IPS-18c (cell line): Measurements from ENCODE around the gene RAC2.

Source experiments
- H3K4me3 ChIP-seq: 2 replicates; pipeline ENCODE4 v1.7.0; 2013; ENCODE audit warnings: low read depth, mild to moderate bottlenecking, low read length, moderate library complexity; ENCODE audit not compliant: insufficient read depth
- H3K9me3 ChIP-seq: one replicate; pipeline ENCODE4 v1.6.1; 2013; ENCODE audit warnings: mild to moderate bottlenecking, low read length, moderate library complexity; ENCODE audit not compliant: control insufficient read depth, insufficient read depth

RAC2 gene

GRCh38 chr22:37218771-37219411, 25.2 kb downstream of the RAC2 start:
- Histone ChIP-seq H3K9me3 (no peaks in the 10 kb centered on the region), H3K4me3 (no peak overlapping the region)

GRCh38 chr22:37218399-37218770, 25.7 kb downstream of the RAC2 start:
- no peak overlapping the region for H3K4me3 ChIP-seq
- no peaks in the 10 kb centered on the region for H3K9me3 ChIP-seq

GRCh38 chr22:37215890-37216289, 28.2 kb downstream of the RAC2 start:
- Histone ChIP-seq H3K4me3 (no peak overlapping the region), H3K9me3 (no peaks in the 10 kb centered on the region)

- H3K9me3 ChIP-seq: no peaks in the 10 kb centered on the region
- H3K4me3 ChIP-seq: no peak overlapping the region
Observed at GRCh38 chr22:37214731-37215030, 29.4 kb downstream of the RAC2 start.

GRCh38 chr22:37213941-37214730, 29.9 kb downstream of the RAC2 start:
- H3K4me3 ChIP-seq: no peak overlapping the region
- no peaks in the 10 kb centered on the region for H3K9me3 ChIP-seq

GRCh38 chr22:37213218-37213855, 30.7 kb downstream of the RAC2 start:
- no peak overlapping the region for H3K4me3 ChIP-seq

GRCh38 chr22:37212174-37212906, 31.7 kb downstream of the RAC2 start, which contains the start of gene SSTR3:
SSTR3 (minus strand) TSS chr22:37212477; CDS start chr22:37207803, 4,674 bp downstream.
- no peak within 1 kb of the TSS for H3K4me3 ChIP-seq

More at GRCh38 chr22:37213218-37213855, 30.7 kb downstream of the RAC2 start:
- H3K9me3 ChIP-seq: no peaks in the 10 kb centered on the region

GRCh38 chr22:37211866-37212173, 32.2 kb downstream of the RAC2 start:
- H3K4me3 ChIP-seq: no peak overlapping the region
- no peaks in the 10 kb centered on the region for H3K9me3 ChIP-seq

More at GRCh38 chr22:37212174-37212906, 31.7 kb downstream of the RAC2 start, which contains the start of gene SSTR3:
- no peaks in the 10 kb centered on the region for H3K9me3 ChIP-seq

- H3K4me3 ChIP-seq: no peak overlapping the region
- no peaks in the 10 kb centered on the region for H3K9me3 ChIP-seq
Observed at GRCh38 chr22:37211075-37211865, 32.8 kb downstream of the RAC2 start.

GRCh38 chr22:37210041-37210803, 33.8 kb downstream of the RAC2 start:
- no peaks in the 10 kb centered on the region for H3K9me3 ChIP-seq
- H3K4me3 ChIP-seq: no peak overlapping the region

GRCh38 chr22:37209140-37209845, 34.8 kb downstream of the RAC2 start:
- Histone ChIP-seq H3K4me3 (no peak overlapping the region), H3K9me3 (no peaks in the 10 kb centered on the region)

GRCh38 chr22:37208401-37209139, 35.5 kb downstream of the RAC2 start:
- H3K4me3 ChIP-seq: no peak overlapping the region

GRCh38 chr22:37207981-37208380, 36.1 kb downstream of the RAC2 start:
- Histone ChIP-seq H3K9me3 (no peaks in the 10 kb centered on the region), H3K4me3 (no peak overlapping the region)

More at GRCh38 chr22:37208401-37209139, 35.5 kb downstream of the RAC2 start:
- no peaks in the 10 kb centered on the region for H3K9me3 ChIP-seq

GRCh38 chr22:37206841-37207821, 36.9 kb downstream of the RAC2 start:
- no peak overlapping the region for H3K4me3 ChIP-seq
- no peaks in the 10 kb centered on the region for H3K9me3 ChIP-seq
